Subcutaneous adipose tissue (tissue), 4 donors: ENCODE data around the gene UGP2. TPM values are rescaled to one million over a fixed set of nuclear protein-coding genes. Genes with fewer than 3 reads are reported as not detected.

Source experiments
- CTCF ChIP-seq: fragments of 450-650 bp; IDR thresholded peaks from one replicate; pipeline ENCODE4 v1.5.1; 2016; ENCODE audit warnings: low read depth, mild to moderate bottlenecking, control low read depth, antibody characterized with exemption, moderate library complexity
- total RNA-seq, 4 donors: library from RNA; depleted of rRNA; stranded (reverse); fragments of >200 nt; gene quantifications; one replicate each; pipeline ENCODE4 v1.1.0, GENCODE V29; 2016

Gene UGP2
- 100 to 1,000 TPM; 176 to 404 (median 321) TPM for total RNA-seq

GRCh38 chr2:63841254-63842022, at the start of gene UGP2:
Gene UGP2, plus strand, starts transcription at chr2:63841896. Its CDS starts 290 bp downstream, at chr2:63842186.
- TF ChIP-seq CTCF = no peak

- no peak for TF ChIP-seq CTCF
These were observed 49.2 kb upstream of the UGP2 start for GRCh38 chr2:63792530-63792929.

GRCh38 chr2:63796366-63796765, 45.3 kb upstream of the UGP2 start:
- TF ChIP-seq CTCF = no peak

GRCh38 chr2:63796796-63797195, 44.9 kb upstream of the UGP2 start:
- TF ChIP-seq CTCF = no peak

GRCh38 chr2:63801455-63801854, 40.2 kb upstream of the UGP2 start:
- TF ChIP-seq CTCF = no peak

GRCh38 chr2:63805412-63805811, 36.3 kb upstream of the UGP2 start:
- TF ChIP-seq CTCF = no peak

- no peak for TF ChIP-seq CTCF
These were observed 30.6 kb upstream of the UGP2 start for GRCh38 chr2:63811063-63811462.
